C1 segment of cervical spinal cord (tissue), 14 donors: ENCODE data around the gene GLRA1.

Experiments
- DNase-seq, 14 donors: peaks; one replicate each; lab custom pipeline; 2025; lab: John Stamatoyannopoulos, UW

GLRA1 gene

GRCh38 chr5:151924564-151925301 is at the start of gene GLRA1:
TSS of gene GLRA1 (minus strand) at chr5:151924851. CDS start at chr5:151924549, 302 bp downstream.
- DNase-seq, result peak in 6 of 14 donors; percentile 4 to 26 (median 18)

GRCh38 chr5:151970885-151971284 is 46.2 kb upstream of the GLRA1 start:
- no peak for DNase-seq

GRCh38 chr5:151967865-151968264 is 43.2 kb upstream of the GLRA1 start:
- no peak for DNase-seq

GRCh38 chr5:151966046-151966445 is 41.4 kb upstream of the GLRA1 start:
- DNase-seq, result no peak

GRCh38 chr5:151964471-151964870 is 39.8 kb upstream of the GLRA1 start:
- DNase-seq, result no peak

GRCh38 chr5:151961557-151961956 is 36.9 kb upstream of the GLRA1 start:
- DNase-seq, result no peak

- DNase-seq, result no peak
Measured at GRCh38 chr5:151958111-151958510, 33.5 kb upstream of the GLRA1 start.

GRCh38 chr5:151956725-151957124 is 32.1 kb upstream of the GLRA1 start:
- no peak for DNase-seq

- no peak for DNase-seq
Measured at GRCh38 chr5:151954255-151954654, 29.6 kb upstream of the GLRA1 start.

- no peak for DNase-seq
Measured at GRCh38 chr5:151953833-151954232, 29.2 kb upstream of the GLRA1 start.

- DNase-seq, result no peak
Measured at GRCh38 chr5:151952238-151952637, 27.6 kb upstream of the GLRA1 start.

GRCh38 chr5:151950706-151951105 is 26.1 kb upstream of the GLRA1 start:
- DNase-seq, result no peak

- no peak for DNase-seq
Measured at GRCh38 chr5:151949701-151950308, 25.2 kb upstream of the GLRA1 start.

- no peak for DNase-seq
Measured at GRCh38 chr5:151949113-151949512, 24.5 kb upstream of the GLRA1 start.

- no peak for DNase-seq
Measured at GRCh38 chr5:151947931-151948608, 23.4 kb upstream of the GLRA1 start.

- no peak for DNase-seq
Measured at GRCh38 chr5:151937851-151938250, 13.2 kb upstream of the GLRA1 start.

GRCh38 chr5:151935135-151935695 is 10.6 kb upstream of the GLRA1 start:
- DNase-seq, result no peak

GRCh38 chr5:151931260-151931659 is 6.6 kb upstream of the GLRA1 start:
- no peak for DNase-seq

GRCh38 chr5:151926188-151926587 is 1.5 kb upstream of the GLRA1 start:
- DNase-seq, result no peak

GRCh38 chr5:151925340-151925739 is 689 bp upstream of the GLRA1 start:
- DNase-seq, result peak in 1 of 14 donors; percentile 43

- DNase-seq, result peak in 1 of 14 donors; percentile 51
Measured at GRCh38 chr5:151923866-151924476, 680 bp downstream of the GLRA1 start.

- DNase-seq, result no peak
Measured at GRCh38 chr5:151921916-151922315, 2.7 kb downstream of the GLRA1 start.
